ENCODE measurements around the gene TMEM88.

The TMEM88 gene

DNA sequence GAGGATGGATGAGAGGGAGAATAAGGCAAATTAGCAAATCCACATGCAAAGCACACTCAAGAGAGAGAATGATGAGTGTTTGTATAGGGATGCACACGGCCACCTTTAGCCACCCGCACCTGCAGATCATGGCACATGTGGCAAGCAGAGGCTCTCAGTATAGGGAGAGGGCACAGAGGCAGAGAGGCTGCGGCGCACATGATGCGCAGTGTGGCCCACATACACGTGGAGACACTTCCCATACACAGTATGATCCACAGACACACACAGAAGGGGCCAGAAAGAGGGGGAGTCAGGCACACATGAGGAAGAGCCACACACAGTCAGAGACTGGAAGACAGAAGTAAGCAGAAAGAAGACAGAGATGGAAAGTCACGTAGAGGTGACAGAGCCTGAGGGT is 27.2 kb downstream of the TMEM88 start:
- DNase-seq (ENCODE audit: low read depth, low spot score): no peak
- no peak overlapping the region for H3K27ac ChIP-seq

DNA sequence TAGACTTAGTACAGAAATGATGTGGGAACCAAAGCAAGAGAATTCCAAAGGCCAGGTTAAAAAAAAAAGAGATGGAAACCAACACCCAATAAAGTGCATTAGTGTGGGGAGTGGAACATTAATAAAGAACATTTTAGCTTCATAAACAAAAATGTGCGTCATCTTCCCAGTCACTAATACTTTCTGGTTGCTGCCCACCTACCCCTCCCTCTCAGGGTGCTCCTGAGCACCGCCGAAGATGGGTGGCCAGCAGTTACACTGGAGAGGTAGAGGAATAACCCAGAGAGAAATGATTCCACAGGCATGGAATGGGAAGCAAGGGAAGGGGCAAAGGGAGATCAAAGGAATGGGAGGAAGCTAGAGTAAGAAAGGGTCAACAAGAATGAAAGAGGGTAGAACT is 27.8 kb downstream of the TMEM88 start:
- DNase-seq (ENCODE audit: low read depth, low spot score): no peak
- H3K27ac ChIP-seq: no peak overlapping the region

DNA sequence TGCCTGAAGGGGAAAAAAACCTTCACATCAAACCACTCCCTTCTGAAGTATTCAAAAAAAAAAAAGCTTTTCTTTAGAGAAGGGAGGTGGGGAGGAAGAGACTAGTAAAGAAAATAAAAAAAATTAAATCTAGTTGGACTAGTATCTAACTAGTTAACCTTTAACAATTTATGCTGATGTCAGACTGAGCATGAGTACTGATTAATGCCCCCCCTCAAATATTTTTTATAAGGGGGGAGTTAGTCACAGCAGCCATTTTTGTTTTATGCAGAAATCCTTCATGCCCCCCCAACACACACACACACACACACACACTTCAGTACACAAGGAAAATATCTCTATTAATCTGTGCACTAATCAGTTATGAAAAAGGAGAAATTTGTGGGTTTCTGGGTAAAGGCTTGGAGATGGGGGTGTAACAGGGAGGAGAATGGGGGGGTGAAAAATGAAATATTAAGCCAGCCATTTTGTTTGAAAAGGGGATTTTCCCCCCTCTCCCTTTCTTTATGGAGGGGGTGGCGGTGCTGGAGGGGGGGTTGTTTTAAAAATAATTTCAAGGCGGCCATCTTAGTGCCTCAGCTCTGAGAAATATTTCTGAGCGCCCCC is 29.0 kb downstream of the TMEM88 start:
- no peak for DNase-seq (ENCODE audit: low read depth, low spot score)
- peak overlapping the region; percentile 48 for H3K27ac ChIP-seq

DNA sequence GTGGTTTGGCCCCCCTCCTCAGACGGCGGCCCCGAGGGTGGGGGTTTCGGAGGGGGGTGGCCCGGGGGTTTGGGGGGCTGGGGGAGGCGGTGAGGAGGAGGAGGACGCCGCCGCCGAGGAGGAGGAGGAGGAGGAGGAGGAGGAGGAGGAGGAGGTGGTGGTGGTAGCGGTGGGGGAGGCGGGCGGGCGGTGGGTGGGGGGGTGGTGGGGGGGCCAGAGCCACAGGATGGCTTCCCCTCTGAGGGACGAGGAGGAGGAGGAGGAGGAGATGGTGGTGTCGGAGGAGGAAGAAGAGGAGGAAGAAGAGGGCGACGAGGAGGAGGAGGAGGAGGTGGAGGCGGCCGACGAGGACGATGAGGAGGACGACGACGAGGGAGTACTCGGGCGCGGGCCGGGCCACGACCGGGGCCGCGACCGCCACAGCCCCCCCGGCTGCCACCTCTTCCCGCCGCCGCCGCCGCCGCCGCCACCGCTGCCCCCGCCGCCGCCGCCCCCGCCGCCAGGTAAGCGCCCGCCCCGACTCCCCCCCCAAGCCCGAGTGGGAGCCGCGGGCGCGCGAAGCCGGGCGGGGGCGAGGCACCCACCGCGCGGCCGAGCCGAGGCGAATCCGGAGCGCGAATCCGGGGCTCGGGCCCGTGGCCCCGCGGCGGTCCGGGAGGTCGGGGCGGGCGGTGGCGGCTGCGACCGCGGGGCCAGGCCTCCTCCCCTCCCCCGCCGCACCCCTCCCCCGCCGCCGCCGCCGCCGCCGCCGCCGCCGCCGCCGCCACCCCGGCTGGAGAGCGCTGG is 29.9 kb downstream of the TMEM88 start:
- DNase-seq (ENCODE audit: low read depth, low spot score): no peak
- peak overlapping the region; percentile 95 for H3K27ac ChIP-seq

DNA sequence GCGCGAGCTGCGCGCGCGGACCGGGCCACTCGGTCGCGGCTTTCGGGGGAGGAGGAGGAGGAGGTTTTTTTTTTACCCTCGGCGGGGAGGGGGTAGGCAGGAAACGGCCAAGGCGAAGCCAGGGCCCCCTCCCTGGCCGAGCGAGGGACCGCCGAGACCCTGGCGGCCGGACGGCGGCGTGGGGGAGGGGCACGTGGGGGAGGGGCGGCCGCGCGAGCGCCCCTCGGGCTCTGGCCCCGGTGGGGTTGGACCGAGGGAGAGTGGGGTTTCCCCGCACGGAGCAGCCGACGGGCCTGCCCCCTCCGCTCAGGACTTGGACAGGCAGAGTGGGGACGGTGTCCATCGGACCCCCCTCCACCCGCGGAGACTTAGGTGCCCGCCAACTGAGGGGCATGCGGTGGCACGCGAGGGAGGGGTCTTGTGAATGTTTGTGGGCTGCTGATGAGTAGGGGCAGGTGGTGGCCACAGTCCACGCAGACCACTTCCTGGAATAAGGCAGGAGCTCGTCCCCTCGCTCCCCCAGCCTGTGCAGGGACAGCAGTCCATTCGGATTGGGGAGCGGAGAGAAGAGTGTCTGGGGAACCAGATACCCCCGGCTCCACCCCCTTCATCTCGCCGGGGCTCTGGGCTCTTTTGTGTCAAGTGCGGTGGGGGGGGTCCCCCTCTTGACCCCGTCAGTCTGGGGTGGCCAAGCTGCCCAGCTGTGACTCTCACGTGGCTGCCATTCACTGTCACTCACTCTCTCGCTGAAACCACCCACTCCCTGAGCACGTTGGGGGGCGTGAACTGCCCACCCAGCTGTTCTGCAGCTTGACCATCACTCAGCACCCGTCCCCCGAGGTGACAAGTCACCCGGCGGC is 30.7 kb downstream of the TMEM88 start:
- no peak for DNase-seq (ENCODE audit: low read depth, low spot score)
- H3K27ac ChIP-seq: peak overlapping the region; percentile 95

DNA sequence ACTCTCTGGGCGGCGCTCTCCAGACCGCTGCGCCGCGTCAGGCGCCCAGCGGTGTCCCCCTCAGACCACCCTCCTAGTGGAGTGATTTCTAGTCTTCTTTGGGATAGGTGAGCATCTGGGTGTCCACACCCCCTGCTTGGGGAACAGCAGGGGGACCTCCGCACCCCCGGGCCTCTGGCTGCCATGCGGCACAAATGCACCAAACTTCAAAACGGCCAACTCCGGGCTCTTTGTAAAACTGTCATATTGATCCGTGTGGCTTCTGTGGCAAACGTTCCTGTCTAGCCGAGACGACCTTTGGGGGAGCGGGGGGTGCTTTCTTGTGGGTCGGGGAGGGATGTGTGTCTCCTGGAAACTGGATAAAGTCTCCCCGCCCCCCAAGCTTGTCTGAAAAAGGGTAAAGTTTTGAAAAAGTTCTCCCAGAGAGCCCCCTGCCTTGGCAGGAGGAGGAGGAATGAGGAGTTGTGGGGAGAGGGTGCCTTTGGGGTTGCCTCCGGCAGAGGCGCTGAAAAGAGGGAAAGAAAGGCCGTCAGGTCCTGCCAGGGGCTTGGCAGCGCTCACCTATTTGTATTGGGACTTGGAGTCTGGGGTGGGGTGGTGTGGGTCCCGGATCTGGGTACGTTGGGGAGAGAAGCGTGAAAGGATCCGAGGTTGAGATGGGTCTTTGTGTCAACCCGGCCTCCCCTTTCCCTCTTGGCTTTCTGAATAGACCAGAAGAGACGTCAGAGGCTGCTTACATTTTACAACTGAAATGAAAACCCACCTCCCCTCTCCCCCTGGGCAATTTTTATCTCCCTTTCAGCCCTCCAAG is 31.6 kb downstream of the TMEM88 start:
- H3K27ac ChIP-seq: peak overlapping the region; percentile 95
- no peak for DNase-seq (ENCODE audit: low read depth, low spot score)

DNA sequence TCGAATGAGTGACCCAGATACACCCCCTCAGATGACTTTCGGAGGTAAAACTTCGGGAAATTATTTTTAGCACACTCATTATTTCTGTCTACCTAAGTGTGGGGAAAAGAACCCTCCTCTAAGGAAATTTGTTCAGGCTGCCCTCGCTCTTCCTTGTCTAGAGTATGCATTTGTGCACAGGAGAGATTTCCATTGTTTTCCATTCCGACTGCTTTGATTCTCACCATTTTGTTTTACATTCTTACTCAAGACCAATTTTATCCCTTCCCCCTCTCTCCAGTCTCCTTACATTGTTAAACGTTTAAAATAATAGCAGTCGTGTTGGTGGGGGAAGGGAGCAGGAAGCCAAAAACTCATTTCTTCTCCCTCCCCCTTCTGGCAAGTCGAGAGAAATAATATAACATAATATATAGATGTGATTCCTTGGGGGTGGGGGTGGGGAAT is 32.2 kb downstream of the TMEM88 start:
- DNase-seq (ENCODE audit: low read depth, low spot score): no peak
- peak overlapping the region; percentile 95 for H3K27ac ChIP-seq

DNA sequence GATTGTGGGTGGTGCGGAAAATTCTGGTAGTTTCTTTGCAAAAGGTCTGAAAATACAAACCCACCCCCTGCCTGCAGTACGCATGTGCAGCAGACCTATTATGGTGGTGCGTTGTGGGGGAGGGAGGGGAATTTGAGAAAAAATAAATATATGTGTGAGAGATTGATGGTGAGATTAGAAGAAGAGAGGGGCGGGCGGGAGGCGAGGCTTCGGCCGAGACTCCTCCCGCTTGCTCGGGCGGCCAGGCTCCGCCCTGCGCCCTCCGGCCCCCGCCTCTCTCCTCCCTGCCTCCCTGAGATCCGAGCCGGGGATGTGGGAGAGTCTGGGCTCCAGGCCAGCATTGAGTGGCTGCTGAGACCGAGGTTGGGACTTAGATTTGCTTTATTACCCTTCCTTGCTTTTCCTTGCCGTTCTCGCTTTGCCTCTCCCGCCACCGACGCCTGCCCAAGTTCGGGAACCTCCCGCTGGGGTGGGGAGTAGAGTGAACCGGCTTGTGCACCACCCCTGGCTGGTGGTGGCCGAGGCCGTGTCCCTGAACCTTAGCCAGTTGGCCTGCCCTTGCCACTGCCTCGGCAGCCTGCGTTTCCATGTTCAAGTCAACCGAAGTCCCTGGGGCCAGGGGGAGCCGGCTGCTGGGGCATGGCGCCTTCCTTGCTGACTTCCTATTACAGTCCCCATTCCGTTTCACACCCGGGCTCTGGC is 32.8 kb downstream of the TMEM88 start:
- peak overlapping the region; percentile 95 for H3K27ac ChIP-seq
- peak; percentile 80 for DNase-seq (ENCODE audit: low read depth, low spot score)

DNA sequence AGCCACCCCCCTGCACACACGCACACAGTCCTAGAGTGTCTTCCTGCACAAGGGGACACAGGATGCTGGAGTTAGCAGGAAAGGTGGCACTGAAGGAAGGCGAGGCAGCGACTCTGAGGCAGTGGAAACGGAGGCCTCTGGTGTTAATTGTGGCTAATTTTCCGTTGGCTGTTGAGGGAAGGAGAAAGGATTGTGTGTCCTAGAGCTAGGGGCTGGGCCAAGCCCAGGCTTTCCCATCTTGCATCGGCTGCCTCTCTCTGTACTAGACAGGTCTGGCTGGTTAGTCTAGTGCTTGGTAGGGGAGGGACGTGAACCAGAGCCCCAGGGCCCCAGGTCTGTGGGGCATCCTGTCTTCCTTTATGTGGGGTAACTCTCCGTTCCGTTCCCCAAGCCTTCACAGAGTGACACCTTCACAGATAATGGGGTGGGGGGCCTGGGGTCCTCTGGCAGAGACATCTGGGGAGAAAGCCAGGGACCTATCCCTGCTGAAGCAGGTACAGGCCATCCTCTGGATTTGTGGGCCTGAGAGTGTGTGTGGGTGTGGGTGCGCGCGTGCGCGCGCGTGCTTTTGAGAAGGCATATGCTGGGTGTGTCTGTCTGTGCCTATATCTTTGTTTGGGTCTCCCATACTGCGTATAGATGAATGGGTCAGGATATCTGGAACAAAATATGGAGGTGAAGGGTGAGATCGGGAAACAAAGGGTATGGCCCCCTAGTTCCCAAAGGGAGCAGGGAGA is 33.5 kb downstream of the TMEM88 start, which contains the start of gene CHD3:
Gene CHD3 (plus strand): TSS at position 606 of the 737 bp plus-strand sequence. CDS start 212 bp downstream, outside the sequence.
- H3K27ac ChIP-seq: peak within 1 kb of the TSS; percentile 95
- DNase-seq (ENCODE audit: low read depth, low spot score): peak; percentile 65

DNA sequence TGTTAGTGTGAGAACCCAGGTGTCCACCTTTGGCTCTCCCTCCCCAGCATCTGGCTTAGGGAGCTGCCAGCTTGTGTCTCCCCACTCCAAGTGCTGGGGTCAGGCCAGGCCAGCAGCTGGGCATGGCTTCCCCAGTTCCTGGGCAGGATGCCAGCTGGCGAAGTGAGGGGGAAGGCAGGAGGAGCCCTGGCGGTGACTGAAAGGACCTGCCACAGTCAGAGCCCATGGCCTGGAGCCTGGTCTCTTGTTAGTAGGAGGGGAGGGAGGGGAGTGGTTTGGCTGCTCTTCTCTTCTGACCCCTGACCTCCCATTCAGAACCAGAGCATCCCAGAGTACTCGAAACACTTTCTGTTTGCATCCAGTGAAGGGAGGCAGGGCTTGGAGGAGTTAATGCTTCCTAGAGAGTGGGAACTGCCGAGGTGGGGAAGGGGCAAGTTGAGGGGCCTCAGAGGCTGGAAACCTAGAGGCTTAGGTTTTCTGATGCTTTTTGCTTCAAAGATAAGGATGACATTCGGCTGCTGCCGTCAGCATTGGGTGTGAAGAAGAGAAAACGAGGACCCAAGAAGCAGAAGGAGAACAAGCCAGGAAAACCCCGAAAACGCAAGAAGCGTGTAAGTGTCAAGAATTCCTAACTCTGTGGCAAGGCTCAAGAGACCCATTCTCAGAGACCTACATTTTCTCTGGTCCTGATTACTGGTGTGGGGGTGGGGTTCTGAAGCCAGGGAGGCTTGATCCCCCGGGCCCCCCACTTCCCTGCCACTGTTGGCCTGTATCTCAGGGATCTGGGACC is 34.5 kb downstream of the TMEM88 start:
- DNase-seq (ENCODE audit: low read depth, low spot score): no peak
- peak overlapping the region; percentile 95 for H3K27ac ChIP-seq

DNA sequence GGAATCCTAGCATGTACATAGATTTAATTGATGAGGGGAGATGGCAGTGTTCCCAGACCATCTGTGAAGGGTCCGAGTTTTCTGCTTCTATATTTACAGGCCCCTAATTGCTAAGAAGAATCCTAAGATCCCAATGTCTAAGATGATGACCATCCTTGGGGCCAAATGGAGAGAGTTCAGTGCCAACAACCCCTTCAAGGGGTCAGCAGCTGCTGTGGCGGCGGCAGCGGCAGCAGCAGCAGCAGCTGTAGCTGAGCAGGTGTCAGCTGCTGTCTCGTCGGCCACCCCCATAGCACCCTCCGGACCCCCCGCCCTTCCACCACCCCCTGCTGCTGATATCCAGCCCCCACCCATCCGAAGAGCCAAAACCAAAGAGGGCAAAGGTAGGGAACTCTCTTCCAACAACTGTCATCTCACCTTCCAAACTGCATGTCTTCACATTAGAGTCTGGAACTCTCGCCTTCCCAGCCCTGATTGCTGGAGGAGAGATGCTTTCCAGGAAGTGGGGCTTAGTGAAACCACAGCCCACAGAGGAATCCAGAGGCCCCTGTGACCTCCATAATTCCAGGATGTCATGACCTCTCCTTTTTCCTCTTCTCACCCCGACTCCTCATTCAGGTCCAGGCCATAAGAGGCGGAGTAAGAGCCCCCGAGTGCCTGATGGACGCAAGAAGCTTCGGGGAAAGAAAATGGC is 38.5 kb downstream of the TMEM88 start:
- no peak overlapping the region for H3K27ac ChIP-seq
- DNase-seq (ENCODE audit: low read depth, low spot score): no peak

DNA sequence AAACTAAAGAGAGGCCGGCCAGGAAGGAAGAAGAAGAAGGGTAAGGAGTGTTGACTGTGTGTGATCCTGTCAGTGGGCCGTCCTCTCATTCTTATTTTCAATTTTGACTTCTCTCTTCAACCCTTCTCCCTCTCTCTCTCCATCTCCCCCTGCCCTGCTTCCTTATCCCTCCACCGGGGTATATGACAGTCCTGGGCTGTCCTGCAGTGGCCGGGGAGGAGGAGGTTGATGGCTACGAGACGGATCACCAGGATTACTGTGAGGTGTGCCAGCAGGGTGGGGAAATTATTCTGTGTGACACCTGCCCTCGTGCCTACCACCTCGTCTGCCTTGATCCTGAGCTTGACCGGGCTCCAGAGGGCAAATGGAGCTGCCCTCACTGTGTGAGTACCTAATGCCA is 39.4 kb downstream of the TMEM88 start:
- no peak overlapping the region for H3K27ac ChIP-seq
- DNase-seq (ENCODE audit: low read depth, low spot score): no peak

DNA sequence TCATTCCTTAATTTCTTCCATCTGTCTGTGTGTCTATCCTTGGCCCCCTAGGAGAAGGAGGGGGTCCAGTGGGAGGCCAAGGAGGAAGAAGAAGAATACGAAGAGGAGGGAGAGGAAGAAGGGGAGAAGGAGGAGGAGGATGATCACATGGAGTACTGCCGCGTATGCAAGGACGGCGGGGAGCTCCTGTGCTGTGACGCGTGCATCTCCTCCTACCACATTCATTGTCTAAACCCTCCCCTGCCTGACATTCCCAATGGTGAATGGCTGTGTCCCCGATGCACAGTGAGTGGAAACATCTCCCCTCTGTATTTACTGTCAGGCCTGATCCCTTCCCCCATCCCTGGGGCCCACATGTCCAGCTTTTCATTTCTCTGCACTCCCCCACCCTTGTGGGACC is 40.0 kb downstream of the TMEM88 start:
- H3K27ac ChIP-seq: no peak overlapping the region
- no peak for DNase-seq (ENCODE audit: low read depth, low spot score)

DNA sequence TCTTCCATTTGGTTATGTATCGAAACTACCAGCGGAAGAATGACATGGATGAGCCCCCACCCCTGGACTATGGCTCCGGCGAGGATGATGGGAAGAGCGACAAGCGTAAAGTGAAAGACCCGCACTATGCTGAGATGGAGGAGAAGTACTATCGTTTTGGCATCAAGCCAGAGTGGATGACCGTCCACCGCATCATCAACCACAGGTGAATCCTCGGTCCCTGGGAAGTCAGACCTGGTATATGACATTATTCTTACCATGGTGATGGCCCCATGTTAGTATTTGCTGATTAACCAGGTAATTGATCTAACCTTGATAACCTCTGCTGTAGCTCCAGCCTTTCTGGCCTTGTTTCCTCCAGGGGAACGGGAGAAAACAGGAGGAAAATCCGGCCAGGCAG is 42.2 kb downstream of the TMEM88 start:
- no peak for DNase-seq (ENCODE audit: low read depth, low spot score)
- H3K27ac ChIP-seq: no peak overlapping the region

DNA sequence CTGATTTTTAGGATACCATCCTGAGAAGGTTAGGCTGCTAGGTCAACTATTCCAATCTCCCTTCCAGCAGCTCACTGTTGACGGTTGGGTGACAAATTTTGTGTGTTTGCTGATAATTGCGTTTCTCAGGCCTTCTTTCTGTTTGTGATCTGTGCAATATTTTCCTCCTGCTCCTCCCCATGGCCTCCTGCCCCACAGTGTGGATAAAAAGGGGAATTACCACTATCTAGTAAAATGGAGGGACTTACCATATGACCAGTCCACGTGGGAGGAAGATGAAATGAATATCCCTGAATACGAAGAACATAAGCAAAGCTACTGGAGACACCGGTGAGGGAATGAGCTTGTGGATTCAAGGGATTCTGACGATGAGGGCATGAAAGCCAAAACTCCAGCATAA is 42.9 kb downstream of the TMEM88 start:
- no peak for DNase-seq (ENCODE audit: low read depth, low spot score)

DNA sequence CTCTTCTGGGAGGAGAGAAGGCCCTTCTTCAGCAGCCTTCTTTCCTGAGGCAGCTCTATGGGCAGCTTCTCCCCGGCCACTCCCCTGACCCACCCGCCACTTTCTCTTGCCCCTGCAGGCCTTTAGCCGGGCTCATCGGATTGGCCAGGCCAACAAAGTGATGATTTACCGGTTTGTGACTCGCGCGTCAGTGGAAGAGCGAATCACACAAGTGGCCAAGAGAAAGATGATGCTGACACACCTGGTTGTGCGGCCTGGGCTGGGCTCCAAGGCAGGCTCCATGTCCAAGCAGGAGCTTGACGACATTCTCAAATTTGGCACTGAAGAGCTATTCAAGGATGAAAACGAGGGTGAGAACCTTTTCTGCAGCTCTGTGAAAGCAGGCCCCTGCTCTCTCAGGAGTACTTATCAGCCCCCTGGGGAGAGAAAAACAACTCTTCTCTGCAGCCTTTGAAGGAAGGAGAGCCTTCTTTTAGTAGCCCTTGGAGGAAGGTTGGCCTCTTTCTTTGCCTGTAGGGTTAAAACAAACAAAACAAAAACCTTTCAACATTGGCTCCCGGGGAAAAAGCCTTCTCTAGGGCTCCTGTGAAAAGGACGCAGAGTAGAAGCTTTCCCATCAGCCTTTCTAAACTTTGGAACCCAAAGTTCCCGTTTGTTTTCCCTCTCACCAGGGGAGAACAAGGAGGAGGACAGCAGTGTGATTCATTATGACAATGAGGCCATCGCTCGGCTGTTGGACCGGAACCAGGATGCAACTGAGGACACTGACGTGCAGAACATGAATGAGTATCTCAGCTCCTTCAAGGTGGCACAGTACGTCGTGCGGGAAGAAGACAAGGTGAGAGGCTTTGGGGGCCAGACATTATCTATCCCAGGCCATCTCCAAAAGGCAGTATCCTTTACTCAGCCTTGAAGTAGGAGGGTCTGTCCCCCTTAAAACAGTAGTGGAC is 48.6 kb downstream of the TMEM88 start:
- no peak overlapping the region for H3K27ac ChIP-seq
- no peak for DNase-seq (ENCODE audit: low read depth, low spot score)

More for the DNA sequence above, 42.9 kb downstream of the TMEM88 start:
- H3K27ac ChIP-seq: no peak overlapping the region

All from epithelial cell of prostate (primary cell).